Activated CD4-positive, alpha-beta T cell treated with anti-CD3 and anti-CD28 coated beads, Interleukin-10, Interleukin-2, amounts not matched to agents 100 ng/mL and 50 ng/mL, durations not matched to agents 16 hours and 8 hours (primary cell): ENCODE results near the gene CLIC2.
"Not testable (repeated sequence)": the region's sequence is repeated elsewhere in the genome, so short reads cannot be mapped to it uniquely, and the experiment has no call there.

Source experiments
- DNase-seq: peaks from one replicate; pipeline ENCODE4 v3.0.0-alpha.2; 2020

The CLIC2 gene

DNA sequence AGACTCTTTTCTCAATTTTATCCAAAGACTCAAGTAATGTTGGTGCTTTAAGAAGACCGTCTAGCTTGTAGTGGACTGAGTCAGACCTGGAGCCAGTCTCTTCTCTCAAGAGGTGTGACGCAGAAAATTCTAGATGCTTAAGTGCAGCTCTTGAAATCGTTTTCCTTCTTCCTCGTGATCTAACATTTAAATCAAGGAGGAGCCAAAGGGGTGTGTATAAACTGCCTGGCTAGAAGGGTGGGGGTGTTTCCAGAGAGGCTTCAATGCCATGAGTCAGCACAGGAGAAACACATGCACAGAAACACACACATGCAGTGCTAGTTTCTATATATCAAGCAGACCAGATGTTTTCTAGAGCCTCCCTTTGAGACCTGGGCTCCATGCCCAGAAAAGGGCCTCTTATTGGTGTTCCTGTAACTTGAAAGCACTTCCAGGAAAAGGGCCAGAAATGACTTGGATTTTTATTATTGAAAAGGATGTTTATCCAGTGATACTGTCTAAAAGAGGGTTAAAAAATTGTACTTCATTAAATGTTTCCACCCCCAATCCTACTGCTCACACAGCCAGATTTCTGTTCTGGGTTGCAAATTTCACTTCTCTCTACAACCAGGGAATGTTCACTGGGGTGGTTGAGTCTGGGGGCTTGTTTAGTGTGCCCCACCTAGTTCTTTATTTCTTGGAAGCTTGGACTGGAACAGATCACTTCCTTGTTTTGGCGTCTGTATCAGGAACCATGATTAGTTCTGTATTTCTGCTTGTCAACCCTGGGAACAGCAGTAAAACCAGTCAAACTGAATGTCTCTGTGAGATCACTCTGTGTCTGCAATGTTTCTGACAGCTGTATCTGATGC is at the start of gene CLIC2:
Gene CLIC2, minus strand, starts transcription at position 129 of the 851 bp plus-strand sequence. CDS start 187 bp downstream, outside the sequence.
- DNase-seq = peak; percentile 1

DNA sequence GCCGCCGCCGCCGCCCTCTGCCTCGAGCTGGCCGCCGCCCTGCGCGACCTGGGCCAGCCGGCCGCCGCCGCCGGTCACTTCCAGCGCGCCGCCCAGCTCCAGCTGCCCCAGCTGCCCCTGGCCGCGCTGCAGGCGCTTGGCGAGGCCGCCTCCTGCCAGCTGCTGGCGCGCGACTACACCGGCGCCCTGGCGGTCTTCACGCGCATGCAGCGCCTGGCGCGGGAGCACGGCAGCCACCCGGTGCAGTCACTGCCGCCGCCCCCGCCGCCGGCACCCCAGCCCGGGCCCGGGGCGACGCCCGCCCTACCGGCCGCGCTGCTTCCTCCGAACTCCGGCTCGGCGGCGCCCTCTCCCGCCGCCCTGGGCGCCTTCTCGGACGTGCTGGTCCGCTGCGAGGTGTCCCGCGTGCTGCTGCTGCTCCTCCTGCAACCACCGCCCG is 48.1 kb upstream of the CLIC2 start:
- not testable (repeated sequence) for DNase-seq

GRCh38 chrX:155381843-155382528 is 47.6 kb upstream of the CLIC2 start, which contains the start of gene F8A2:
TSS of gene F8A2 (plus strand) at chrX:155382095. CDS start at chrX:155382115, 20 bp downstream.
- not testable (repeated sequence) for DNase-seq

GRCh38 chrX:155379802-155380201 is 45.4 kb upstream of the CLIC2 start:
- DNase-seq = not testable (repeated sequence)

DNA sequence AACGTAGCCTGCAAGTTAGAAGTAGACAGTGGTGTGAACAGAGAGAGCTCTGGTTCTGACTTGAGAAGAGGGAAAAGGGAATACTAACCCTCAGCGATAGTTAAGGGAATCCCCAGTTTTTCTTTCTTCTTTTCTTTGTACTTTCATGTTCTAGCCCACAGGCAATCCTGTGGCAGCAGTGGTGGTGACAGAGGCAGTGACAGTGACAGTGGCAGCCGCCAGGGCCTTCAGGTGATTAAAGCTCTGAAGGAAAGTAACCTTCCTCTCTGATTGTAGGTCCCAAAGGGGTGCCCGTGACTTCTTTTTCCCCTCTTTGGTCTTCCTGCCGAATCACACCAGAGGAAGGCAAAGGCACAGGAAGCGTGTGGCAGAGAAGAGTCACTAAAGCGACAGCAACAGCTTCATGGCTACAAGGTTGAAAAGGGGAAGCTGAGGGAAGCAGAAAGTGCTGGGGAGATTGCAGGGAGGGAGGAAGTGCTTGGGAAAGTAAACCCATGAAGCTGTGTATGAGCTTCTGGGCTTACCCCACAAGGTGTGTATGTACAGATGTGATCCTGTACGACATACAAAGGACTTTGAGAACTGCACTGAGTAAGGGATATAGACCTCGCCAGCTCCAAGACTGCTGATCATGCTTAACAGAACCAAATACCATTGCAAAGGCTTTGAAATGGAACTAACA is 39.5 kb upstream of the CLIC2 start:
- DNase-seq = not testable (repeated sequence)

- DNase-seq = not testable (repeated sequence)
Observed at GRCh38 chrX:155363712-155364111, 29.3 kb upstream of the CLIC2 start.

DNA sequence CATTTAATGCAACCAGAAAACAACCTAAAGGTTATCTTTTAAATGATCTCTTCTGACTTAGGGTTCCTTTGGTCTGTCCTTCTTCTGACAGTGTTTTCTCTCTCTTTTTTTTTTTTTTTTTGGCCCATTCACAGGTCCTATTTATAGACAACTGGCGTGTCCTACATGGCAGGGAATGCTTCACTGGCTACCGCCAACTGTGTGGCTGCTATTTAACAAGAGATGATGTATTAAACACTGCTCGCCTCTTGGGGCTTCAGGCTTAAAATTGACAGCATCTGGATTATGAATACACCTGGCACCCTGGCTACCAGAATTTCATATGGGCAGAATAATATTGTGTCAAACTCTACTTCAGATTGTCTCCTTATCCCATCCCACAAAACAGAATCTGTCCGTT is 15.0 kb upstream of the CLIC2 start:
- not testable (repeated sequence) for DNase-seq

DNA sequence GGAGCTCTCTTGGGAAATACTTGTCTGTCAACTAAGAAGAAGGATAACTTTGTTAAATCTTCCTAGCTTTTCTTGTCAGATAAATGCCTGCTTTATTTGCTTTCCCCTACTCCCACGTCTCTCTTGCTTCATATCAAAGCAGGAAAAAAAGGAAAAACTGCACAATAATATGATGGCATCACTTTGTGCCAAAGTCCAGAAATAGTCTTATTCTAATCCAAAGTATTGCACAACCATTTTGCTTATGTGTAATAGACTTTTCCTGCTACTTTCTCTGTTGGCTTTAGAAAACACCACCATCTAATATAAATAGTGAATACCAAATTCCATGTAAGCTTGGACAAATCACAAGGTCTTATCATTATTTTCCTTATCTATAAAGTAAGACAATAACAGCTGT is 11.3 kb upstream of the CLIC2 start:
- not testable (repeated sequence) for DNase-seq

DNA sequence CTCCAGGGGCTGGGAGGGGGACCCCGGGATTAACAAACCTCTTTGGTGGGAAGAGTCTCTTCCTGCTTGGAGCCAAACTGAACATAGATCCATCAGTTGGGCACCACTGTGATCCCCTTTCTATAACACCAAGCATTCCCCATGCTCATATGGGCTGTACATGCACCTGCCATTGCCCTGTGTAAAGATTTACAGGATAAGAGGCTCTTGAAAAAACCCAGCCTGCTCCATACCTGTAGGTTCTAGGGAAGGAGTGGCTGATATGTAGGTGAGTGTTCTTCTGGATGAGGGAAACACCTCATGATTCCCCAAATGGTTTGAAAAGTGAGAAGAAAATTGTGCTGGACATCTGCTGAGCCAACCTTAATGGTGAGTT is 911 bp upstream of the CLIC2 start:
- not testable (repeated sequence) for DNase-seq

- no peak for DNase-seq
Observed at GRCh38 chrX:155333544-155334100, 792 bp downstream of the CLIC2 start.

DNA sequence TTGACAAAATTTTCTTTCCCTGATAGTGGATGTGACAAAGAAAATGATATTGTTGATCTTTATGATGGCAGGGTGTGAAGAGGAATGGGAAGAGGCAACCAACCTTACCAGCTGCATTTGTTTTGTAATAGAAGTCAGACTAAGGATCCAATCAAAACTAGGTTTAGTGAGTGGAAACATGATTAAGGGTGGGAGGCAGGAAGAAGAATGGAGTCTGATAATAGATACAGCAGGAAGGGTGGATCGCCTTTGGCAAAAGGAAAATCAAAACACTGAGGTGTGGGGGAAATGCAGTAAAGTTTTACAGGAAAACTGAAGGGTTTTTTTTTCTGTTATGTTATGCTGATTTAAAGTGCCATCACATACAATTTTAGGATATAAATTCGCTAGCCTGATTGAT is 3.4 kb downstream of the CLIC2 start:
- no peak for DNase-seq

- DNase-seq = no peak
Observed at GRCh38 chrX:155329293-155329692, 5.1 kb downstream of the CLIC2 start.

DNA sequence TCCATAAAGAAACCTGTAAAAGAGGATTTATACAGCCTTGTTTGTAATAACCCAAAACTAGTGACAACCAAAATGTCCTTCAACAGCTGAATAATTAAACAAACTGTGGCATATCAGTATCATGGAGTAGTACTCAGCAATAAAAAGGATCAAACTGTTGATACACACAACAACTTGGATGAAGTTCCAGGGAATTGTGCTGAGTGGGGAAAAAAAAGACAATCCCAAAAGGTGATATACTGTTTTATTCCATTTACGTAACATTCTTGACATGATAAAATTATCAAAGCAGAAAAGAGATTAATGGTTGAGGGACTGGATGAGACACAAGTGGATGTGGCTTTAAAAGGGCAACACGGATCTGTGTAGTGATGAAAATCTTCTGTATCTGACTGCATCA is 7.8 kb downstream of the CLIC2 start:
- no peak for DNase-seq

DNA sequence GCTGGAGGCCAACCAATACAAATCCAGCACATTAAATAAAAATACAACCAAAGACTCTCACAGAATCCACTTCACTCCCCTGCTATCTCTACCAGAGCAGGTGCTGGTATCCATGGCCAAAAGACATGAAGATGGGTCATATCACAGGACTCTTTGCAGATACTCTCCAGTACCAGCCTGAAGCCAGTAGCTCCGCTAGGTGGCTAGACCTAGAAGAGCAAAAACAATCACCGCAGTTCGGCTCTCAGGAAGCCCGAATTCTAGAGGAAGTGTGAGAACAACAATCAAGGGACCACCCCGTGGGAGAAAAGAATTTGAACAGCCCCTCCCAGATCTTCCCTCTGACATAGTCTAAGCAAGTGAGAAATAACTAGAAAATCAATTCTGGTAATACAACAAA is 20.2 kb downstream of the CLIC2 start:
- no peak for DNase-seq

DNA sequence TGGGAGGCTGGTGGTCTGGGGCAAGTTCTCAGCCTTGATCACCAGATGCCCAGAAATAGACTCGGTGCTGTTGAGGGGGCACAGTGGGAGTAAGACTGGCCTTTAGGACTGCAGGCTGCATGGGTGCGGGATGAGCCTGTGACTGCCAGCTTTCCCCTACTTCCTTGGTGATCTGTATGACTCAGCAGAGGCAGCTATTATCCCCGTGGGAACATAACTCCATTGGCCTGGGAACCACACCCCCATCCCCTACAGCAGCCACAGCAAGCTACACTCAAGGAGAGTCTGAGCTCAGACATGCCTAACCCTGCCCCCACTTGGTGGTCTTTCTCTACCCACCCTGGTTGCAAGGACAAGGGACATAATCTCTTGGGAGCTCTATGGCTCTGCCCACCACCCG is 20.6 kb downstream of the CLIC2 start:
- no peak for DNase-seq

DNA sequence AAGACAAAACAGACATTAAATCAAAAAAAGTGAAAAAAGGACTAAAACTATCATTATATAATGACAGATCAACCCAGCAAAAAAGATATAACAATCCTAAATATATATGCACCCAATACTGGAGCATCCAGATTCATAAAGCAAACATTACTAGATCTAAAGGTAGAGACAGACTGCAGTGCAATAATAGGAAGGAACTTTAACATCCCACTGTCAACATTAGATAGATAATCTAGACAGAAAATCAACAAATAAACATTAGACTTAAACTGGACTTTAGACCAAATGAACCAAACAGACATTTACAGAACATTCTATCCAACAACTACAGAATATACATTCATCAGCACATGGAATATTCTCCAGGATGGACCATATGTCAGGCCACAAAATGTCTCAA is 40.6 kb downstream of the CLIC2 start:
- DNase-seq = no peak

- DNase-seq = no peak
Observed at GRCh38 chrX:155279873-155280272, 54.5 kb downstream of the CLIC2 start.

DNA sequence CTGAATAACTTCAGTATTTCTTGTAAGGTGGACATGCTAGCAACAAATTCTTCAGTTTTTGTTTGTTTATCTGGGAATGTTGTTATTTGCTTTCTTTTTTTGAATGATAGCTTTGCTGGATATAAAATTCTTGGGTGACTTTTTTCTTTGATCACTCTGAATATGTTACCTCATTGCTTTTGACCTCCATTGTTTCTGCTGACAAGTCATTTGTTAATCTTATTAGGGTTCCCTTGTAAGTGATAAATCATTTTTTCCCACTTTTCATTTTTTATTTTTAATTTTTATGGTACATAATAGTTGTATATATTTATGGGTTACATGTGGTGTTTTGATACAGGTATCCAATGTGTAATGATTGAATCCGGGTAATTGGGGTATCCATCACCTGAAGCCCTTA is 63.4 kb downstream of the CLIC2 start:
- no peak for DNase-seq

DNA sequence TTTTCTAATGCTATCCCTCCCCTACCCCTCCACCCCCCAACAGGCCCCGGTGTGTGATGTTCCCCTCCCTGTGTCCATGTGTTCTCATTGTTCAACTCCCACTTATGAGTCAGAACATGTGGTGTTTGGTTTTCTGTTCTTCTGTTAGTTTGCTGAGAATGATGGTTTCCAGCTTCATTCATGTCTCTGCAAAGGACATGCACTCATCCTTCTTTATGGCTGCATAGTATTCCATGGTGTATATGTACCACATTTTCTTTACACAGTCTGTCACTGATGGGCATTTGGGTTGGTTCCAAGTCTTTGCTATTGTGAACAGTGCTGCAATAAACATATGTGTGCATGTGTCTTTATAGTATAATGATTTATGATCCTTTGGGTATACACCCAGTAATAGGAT is 66.4 kb downstream of the CLIC2 start:
- not testable (repeated sequence) for DNase-seq

GRCh38 chrX:155266439-155266838 is 68.0 kb downstream of the CLIC2 start:
- DNase-seq = no peak

DNA sequence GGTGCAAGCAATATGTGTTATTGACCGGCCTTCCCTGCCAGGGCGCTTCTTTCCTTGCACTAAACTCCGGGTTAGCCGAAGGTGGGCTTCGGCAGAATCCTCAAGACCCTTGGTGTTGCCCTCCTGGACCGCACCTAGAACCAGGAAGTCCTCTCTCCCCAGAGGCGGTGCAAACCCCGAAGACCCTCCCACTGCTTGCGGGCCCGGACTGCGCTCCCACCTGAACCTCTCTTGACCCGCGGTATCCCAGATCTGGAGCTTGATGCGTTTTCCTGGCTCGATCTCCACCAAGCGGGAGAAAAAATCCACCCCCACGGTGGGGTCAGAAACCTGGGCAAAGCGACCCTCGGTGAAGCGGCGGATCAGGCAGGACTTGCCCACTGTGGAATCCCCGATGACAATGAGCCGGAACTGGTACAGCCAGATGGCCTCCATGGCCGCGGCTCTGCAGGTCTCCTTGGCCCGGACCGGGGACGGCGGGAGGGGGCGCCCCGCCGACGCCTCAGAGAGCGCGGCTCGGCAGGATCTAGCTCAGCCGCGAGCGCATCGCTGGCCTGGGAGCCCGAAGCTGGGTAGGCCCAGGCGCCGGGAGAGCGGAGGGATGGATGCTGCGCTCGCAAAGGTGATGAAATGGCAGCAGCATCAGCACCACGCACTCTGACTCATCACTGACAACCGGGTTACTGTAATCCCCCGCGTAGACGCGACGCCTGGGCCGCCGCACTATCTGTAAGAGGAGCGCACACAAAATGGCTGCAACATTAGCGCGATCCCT is 70.4 kb downstream of the CLIC2 start, which contains the start of gene RAB39B:
Gene RAB39B, minus strand, starts transcription at position 638 of the 775 bp plus-strand sequence. Its CDS starts 203 bp downstream, at position 435.
- peak; percentile 79 for DNase-seq
